GM21367 (cell line): Measurements from ENCODE around the gene PEPD.
"Not testable (repeated sequence)": the region's sequence is repeated elsewhere in the genome, so short reads cannot be mapped to it uniquely, and the experiment has no call there.

ENCODE experiments used
- ATAC-seq: cut with Tn5 transposase; IDR thresholded peaks from one replicate; pipeline ENCODE4 v1.9.1; 2021; ENCODE audit not compliant: unreplicated experiment

Gene PEPD

DNA sequence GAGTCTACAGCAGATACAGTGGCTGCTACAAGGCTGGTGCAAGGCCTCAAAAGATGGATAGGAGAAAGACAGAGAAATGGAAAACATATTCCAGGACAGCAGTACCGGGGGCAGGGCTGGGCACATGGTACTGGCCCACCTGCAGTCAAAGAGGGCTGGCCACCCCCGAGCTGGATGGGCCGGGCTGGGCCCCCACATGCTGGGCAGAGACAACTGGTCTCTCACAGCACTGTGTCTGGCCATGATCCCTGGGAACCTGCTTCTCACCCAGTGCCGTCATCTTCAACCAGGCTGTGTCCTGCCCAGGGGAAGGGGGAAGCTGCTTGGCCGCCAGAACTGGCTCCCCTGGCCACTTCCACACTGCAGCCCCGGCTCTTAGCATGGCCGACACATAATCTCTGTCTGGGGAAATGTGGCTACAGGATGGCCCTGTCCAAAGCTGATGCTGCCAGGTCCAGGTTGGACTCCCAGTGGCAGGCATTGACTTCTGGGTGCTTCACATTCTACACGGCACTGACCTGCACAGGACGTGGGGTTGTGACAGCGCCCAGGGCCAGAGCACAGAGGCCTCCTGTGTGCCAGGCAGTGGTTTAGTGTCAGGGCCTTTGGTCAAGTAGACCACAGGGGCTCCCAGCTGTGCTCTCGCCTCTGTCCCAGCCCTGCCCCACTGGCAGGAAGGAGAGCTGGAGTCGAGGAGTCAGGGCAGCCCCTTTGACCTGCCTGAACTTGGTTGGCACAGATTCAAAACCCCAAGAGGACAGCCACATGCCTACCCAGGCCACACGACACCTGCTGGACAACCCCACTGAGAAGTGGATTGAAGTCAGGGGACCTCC, 21.7 kb downstream of the PEPD start:
- no peak for ATAC-seq

- no peak for ATAC-seq
Measured at GRCh38 chr19:33499248-33499647, 22.3 kb downstream of the PEPD start.

DNA sequence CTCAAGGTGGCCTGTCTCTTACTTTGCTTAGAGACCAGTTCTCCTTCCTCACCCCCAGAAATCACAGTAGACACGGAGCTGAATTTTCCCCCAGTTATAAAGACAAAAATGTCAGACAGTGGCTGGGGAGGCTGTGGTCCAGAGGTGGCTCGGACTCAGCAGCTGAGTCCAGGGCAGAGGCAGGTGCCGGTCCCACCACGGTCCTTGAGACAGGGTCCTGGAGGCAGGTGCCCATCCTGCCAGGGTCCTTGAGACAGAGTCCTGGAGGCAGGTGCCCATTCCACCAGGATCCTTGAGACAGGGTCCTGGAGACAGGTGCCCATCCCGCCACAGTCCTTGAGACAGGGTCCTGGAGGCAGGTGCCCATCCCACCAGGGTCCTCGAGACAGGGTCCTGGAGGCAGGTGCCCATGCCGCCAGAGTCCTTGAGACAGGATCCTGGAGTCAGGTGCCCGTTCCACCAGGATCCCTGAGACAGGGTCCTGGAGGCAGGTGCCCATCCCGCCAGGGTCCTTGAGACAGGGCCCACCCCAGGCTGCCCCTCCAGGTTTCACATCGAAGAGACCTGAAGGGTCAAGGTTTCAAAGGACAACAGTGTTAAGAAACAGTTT, 23.1 kb downstream of the PEPD start:
- no peak for ATAC-seq

DNA sequence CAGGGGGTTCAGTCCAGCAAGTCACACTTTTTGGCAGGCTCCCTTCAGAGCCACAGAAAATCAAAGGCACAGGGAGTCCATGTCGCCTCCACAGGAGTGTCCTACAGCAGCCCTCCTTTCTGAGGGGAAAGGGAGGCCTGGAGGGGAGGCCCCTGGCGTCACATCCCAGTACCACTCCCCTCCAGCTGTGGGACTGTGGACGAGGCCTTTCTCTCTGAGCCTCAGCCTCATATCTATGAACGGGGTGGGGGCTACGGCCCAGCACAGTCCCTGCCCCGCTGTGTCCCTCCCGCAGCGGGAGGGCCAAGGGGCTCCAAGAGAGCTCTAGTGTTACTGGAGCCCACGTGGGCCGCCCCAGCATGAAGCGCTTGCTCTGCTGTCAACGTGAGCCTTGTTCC, 23.8 kb downstream of the PEPD start:
- no peak for ATAC-seq

- ATAC-seq = no peak
Measured at GRCh38 chr19:33497131-33497777, 24.3 kb downstream of the PEPD start.

DNA sequence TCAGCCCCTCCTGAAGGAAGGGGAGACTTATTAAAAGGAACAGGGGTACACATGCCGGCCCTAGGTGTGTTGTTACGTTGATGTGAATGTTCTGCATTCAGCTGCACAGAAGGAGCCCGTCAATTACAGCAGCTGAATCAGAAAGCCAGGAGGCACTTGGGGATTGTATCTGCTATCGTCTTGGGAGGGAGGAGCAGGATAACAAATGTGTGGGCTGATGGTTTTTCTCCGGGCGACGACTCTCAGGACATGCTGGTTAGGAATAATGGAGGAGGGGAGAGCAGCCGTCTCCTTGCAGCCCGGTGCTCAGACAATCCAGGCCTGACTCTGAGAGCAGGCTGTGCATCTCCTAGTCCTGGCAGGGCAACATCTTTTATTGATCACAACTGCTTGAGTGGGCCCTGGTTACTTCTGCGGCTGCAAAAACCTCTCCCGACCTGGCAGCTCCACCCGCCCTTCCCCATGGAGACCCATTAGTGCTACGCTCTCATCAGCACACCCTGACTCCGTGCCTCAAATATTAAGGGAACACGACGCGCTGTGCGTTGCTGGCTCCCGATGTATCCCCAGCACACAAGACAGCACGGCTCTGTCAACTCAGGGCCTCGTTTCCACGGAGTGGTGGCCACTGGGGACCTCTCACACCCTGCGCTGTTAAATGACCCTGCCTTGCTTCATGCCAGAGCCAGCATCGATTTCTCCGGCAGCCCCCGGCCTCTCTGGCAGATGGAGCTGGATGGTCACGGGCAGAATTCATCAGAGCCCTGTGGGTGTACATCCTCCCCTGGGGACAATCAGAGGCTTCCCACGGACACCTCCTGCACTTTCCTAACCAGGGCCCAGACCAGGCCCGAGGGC, 25.3 kb downstream of the PEPD start:
- ATAC-seq = no peak

DNA sequence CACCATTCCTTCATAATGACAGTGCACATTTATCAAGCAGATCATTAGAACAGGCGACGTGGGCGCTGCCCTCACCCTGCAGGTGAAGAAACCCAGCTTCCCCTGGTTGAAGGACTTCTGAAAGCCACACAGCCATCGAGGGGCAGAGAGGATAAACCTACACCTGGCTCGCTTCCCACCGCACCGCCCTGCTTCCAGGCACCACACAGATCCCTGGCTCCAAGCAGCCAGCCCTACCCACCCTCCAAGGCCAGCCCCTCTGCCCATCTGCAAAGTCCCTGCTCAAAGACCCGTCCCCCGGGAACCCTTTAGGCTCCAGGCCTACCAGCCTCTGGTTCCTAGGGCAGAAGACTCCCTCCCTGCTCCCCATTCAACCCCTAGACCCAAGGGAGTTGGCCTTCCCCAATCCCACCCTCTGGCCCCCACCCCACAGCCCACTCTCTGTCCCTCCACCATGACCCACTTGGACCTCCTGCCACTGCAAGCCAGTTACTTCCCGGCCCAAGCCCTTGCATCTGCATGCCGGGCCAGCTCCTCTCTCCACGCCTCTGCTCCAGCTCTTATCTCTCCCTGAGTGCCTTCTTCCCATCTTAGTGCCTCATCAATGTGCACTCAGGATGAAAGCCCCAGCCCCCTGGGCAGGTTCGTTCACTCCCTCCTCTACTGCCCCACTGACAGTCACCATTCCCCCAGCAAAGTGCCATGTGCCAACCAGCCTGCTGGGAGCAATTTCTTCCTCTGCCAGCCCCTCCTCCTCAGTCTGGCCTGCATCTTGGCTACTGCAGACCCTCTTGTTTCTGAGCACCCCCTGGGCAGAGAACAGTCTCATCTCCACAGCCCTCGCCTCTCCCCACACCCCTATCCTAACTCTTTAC, 28.0 kb downstream of the PEPD start:
- ATAC-seq = no peak

GRCh38 chr19:33492951-33493350, 28.6 kb downstream of the PEPD start:
- no peak for ATAC-seq

- no peak for ATAC-seq
Measured at GRCh38 chr19:33492090-33492489, 29.5 kb downstream of the PEPD start.

DNA sequence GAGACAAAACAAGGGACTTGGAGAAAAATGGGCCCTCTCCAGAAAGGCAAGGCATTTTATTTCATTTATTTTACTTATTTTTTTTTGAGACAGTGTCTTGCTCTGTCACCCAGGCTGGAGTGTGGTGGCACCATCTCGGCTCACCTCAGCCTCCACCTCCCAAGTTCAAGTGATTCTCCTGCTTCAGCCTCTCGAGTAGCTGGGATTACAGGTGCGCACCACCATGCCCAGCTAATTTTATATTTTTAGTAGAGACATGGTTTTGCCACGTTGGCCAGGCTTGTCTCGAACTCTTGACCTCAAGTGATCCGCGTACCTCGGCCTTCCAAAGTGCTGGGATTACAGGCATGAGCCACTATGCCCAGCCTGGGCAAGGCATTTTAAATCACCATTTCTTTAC, 31.0 kb downstream of the PEPD start:
- not testable (repeated sequence) for ATAC-seq

- ATAC-seq = no peak
Measured at GRCh38 chr19:33490041-33490451, 31.5 kb downstream of the PEPD start.

DNA sequence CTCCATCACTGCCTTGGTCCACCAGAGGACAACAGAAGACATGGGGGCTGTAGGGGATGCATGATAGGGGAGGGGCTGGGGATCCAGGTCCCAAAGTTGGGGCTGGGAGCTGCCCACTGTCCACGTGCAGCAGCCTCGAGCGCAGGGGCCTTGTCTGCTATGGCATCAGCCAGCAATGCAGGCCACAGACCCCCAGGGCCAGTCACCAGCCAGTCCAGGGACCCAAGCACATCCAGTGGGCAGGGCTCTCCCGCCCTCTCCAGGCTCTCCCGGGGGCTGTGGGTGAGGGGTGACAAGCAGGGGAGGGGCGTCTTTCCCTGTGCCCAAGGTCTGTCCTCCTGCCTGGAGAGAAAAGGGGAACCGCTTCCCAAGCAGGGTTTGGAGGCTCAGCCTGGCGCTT, 32.8 kb downstream of the PEPD start:
- ATAC-seq = no peak

- no peak for ATAC-seq
Measured at GRCh38 chr19:33487901-33488800, 33.4 kb downstream of the PEPD start.

- ATAC-seq = no peak
Measured at GRCh38 chr19:33486936-33487811, 34.4 kb downstream of the PEPD start.

DNA sequence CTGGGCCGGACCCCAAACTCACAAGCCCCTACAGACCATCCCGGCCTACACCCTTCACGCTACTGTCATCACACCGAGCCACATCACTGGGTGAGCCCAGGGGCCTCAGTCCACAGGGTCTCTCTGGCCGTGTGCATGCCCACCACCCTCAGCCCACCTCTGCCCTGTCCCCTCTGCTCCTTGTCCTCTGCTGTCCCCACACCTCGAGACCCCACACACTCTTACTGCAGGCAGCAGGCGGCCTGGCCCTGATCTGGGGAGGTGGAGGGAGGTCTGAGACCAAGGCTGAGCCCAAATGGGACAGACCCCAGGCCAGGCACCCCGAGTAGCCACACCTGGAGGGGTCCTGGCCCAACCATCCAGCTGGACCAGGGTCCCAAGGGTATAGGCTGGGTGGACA, 35.2 kb downstream of the PEPD start:
- ATAC-seq = no peak

GRCh38 chr19:33484226-33484774, 37.3 kb downstream of the PEPD start:
- no peak for ATAC-seq

- ATAC-seq = no peak
Measured at GRCh38 chr19:33482476-33482875, 39.1 kb downstream of the PEPD start.

- ATAC-seq = no peak
Measured at GRCh38 chr19:33481863-33482262, 39.7 kb downstream of the PEPD start.
